Middle frontal gyrus (tissue), 1 donor: ENCODE measurements around the gene RCSD1.
"Not testable (repeated sequence)": the region's sequence is repeated elsewhere in the genome, so short reads cannot be mapped to it uniquely, and the experiment has no call there.

Experiments
- DNase-seq: peaks from one replicate; pipeline ENCODE4 v3.0.0-alpha.2; 2015; ENCODE audit warnings: low spot score; ENCODE audit errors: extremely low spot score

The RCSD1 gene

DNA sequence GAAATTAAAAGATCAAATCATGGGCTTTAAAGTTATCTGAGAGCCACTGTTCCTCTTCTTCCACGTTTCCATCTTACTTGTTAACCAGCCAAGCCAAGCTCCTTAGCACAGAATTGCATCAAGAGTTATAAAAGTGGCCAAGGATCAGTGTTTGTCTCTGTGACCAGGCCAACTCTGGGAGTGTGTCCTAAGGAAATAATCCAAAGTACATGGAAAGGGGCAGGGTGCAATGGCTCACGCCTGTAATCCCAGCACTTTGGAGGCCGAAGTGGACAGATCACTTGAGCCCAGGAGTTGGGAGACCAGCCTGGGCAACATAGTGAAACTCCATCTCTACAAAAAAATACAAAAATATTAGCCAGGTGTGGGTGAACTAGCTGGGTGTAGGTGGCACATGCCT, 81.8 kb downstream of the RCSD1 start:
- DNase-seq: no peak

DNA sequence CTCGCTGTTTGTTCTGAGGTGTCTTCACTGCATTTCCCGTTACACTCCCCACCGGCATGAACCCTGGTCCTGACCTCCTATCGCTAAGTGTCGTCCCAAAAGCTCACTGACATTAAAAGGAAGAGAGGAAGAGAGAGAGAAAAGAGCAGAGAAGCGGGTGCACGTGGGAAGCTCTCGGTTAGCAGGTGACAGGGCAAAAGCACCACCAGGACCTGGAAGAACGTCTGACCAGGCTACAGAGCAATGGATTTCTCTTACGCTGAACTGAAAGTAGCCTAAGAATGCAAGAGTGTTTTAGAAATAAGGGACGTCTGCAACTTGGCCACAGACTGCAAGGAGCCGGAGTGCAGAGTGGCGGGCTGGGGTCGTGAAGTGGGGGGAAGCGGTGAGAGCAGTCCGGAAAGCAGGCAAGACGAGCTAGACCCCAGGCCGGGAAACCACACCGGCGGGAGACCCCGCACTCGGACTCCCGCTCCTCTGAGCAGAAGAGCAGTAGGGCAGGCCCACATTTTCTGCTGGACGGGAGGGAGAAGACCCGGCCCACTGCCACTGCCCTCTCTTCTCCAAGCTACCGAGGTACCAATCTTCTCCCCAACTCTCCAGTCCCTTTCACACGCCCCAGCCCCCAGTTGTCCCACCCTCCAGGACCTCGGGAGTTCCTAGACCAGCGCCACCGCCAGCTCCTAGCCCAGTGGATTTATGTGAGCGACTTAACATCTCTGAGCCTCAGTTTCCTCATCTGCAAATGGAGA, 83.5 kb downstream of the RCSD1 start:
- no peak for DNase-seq

DNA sequence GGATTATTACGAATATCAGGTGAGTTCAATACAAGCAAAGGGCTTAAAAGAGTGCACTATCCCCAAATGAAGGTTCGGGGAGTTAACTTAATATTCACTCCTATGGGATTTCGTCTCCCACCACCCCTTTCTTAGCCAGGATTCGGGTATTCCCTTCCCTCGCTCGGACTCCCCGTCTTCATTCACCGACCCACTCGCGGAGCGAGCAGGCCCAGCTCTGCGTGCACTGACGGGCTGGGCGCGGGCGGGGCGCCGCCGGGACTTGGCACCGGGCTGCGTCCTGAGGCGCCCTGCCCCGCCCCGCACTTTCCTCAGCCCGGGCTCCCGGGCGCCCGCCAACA, 84.0 kb downstream of the RCSD1 start:
- no peak for DNase-seq

DNA sequence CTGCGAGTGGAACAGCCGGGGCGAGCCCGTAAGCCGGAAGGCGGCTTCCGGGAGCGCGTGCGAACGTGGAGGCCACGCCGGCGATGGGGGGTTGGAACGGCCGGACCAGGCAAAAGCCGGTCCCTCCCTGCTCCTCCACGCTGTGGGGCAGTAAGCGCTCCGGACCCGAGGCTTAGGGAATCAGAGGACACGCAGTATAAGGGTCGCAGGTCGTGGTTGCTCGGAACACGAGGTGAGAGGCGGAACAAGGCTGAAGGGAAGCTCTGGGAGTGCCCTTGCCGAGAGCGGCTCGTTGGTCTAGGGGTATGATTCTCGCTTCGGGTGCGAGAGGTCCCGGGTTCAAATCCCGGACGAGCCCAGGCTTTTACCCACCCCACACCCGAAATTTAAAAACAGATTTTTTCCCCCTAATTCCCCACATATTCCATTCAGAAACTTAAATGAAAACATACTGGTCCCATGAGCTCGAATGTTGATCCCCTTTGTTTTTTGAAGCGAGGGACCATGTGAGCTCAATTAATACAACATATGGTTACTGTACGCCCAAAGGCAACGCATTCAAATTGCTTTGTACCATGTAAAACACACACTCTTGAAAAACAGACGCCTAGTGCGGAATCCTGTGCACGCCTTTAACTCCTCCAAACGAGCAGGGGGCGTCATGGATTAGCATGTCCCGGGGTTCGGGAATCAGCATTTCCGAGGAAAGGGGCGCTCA, 84.6 kb downstream of the RCSD1 start:
- DNase-seq: peak; percentile 76

DNA sequence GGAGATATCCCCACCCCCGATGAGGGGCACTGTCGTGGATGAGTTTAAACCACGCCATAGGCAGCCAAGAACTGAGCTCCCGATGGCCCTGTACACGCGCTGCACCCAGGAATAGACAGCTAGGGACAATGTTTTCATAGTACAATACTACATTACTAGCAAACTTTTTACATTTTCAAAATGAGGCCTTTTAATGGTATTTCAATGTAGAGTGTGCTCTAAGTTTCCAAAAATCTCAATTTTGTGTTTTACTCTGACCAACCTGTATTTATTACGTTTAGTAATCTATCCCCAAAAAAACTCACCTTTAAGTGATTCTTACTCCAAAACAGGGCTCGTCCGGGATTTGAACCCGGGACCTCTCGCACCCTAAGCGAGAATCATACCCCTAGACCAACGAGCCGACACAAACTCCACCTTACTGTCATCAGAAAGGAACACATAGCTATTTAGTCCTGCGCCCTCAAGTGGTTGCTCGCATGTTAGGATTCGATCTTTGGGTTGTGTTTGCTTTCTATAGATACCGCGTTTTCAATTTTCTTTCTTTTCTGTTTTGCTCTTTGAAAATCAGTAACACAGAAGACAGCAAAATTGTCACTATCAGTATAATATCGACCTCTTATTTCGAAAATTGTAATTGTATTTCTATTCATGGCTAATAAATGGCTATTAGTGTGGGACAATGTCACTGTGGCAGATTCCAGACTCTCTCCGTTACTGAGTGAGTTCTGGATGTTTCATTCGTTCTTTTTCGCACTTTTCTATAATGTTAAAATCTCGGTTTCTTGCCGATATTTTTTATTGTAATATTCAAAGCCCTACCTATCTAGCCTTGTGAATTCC, 85.3 kb downstream of the RCSD1 start:
- DNase-seq: peak; percentile 78

DNA sequence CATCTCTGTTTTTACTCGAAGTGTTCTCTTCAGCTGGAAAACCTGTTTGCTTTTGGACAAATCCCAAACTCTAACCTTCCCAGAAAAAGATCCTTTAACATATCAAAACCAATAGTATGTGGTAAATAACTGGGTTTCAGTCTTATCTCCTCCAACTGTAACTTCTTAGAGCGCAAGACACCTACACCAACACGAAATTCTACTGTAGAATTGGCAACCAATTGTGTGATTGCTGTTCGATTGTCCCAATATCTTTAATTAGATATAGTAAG, 85.9 kb downstream of the RCSD1 start:
- DNase-seq: no peak

DNA sequence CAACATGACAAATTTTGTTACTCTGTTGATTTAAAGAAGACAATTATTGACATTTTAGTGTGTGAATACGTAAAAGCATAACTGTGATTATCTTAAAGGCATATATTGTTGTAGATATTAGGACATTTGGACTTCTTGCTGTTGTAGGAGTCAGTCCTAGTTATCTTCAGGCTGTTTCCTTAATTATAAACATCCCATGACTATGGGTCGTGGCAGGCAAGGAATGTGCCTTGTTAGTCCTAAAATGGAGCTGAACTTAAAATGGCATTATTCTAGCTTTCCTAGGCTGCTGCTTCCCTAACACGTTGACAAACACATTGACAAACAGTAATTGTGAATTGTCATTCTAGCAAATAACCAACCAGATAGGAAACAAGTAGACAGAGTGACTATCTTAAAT, 87.3 kb downstream of the RCSD1 start:
- DNase-seq: no peak

DNA sequence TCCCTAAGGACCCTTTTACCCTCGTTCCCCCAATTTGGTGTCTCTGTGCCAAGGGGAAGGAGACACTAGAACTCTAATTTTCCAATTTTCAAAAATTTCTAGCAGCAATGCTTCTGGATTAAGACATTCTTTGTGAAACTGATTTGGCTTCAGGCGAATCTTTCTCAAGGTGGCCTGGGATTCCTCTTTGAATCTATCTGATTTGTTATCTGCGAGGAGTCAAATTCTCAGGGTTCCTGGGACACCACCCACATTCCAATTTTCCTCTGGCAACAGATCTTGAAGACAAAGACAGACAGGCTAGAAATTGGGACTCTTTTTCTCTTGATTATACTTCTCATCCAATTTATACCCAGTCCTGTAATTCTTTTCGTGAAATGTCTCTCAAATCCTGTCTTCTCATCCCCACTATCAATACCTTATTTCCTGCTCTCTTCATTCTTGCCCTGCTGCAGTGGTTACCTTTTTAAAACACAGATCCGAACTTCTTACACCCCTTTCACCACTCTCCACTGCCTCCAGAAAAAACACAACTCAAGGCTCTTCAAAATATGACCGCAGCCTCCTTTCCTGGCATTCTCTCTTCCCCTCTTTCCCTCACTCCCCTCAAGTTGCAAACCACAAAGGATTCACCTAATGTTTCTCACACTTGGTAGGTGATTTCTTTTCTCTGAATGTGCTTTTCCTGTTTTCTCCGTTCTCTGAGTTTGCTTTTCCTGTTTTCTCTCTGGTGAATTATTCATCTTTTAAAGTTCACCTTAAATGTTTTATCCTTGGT, 89.1 kb downstream of the RCSD1 start:
- DNase-seq: no peak

DNA sequence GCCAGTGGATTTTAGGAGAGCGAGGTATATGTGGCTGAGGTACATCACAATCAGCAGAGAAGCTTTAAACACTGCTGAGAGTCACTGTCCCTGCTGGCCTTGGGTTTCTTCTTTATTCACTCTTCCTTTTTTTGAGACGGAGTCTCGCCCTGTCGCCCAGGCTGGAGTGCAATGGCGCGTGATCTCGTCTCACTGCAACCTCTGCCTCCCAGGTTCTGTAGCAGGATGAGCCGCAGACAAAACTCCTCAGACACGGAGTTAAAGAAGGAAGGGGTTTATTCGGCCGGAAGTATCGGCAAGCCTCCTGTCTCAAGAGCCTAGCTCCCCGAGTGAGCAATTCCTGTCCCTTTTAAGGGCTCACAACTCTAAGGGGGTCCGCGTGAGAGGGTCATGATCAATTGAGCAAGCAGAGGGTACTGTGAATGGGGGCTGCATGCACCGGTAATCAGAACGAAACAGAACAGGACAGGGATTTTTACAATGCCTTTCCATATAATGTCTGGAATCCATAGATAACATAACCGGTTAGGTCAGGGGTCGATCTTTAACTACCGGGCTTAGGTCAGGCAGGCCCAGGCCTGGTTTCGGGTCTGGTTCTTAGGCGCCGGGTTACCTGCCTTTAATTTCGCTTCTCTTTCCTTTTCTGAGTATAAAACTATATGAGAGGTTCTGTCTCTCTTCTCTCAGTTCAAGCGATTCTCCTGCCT, 89.8 kb downstream of the RCSD1 start:
- not testable (repeated sequence) for DNase-seq

DNA sequence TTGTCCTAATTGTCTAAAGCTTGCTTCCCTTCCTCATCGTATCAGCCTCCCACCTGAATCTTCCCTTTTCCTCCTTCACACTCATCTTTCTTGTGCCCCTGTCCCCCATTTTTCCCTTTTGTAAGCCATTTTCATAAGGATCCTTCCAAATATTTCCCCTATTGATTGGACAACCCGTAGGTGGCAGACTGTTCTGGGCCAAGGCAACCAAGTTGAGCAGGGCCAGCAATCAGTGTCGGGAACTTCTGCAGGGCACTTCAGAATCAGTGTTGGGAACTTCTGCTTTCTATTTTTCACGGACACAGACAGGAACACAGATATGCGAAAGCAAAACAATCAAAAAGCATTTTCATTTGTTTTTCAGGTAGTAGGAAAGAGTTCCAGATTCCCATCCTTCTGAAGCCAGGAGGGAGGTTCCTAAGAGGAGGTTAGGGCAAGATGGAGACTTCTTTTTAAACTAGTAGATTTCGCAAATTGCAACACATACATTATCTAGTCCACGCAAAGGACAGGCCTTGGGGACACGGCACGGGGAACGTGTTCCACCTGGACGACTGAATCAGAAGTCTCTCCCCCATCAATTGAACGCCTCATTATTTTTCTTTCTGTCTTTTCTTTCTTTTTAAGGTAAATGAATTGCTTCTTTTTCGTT, 91.1 kb downstream of the RCSD1 start:
- no peak for DNase-seq

DNA sequence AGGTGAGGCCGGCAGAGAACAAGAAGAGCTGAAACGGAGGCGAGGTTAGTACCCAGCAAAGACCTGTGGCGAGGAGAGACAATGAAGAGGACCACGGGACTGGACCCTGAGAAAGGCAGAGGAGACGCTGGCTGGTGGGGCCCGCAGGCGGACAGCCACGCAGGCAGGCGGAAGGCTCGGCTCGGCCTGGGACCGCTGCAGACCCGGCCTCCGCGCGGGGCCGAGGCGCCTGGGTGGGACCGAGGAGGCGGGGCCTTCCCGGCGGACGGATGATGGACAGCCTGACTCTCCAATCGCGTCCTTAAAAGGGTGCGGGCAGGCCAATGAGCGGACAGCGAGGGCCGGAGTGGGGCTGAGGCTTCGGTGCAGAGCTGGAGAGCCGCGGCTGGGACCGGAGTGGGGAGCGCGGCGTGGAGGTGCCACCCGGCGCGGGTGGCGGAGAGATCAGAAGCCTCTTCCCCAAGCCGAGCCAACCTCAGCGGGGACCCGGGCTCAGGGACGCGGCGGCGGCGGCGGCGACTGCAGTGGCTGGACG, 91.7 kb downstream of the RCSD1 start, which contains the start of gene MPZL1:
TSS of gene MPZL1 (plus strand) at position 366 of the 535 bp plus-strand sequence. CDS start 170 bp downstream, outside the sequence.
- peak; percentile 88 for DNase-seq

DNA sequence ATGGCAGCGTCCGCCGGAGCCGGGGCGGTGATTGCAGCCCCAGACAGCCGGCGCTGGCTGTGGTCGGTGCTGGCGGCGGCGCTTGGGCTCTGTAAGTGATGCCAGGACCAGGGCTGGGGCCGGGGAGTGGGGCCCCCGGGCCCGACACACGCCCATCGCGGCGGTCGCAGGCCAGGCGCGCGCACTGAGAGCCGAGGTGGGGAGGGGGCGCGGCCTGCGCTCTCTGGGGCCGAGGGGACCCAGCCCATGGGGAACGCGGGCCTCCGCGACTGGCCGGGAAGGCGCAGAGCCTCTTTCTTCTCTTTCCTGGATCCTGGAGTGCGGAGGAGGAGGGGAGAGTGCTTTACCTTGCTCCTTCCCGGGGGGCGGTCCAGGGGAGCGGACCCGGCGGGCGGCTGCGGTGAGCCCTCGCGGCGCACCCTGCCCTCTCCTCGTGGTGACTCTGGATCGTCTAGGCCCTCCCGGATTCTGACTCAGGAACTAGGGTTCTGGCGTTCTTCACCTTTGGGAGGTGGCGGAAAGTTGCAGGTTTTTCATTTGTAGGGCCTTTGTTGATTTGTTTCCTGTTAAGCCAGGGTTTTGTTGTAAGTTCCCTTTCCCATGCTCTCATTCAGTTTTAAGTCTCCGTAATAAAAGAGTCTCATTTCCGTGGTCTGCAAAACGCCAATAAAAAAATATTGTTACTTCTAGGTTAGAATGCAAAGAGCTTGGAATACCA, 92.3 kb downstream of the RCSD1 start:
- no peak for DNase-seq

DNA sequence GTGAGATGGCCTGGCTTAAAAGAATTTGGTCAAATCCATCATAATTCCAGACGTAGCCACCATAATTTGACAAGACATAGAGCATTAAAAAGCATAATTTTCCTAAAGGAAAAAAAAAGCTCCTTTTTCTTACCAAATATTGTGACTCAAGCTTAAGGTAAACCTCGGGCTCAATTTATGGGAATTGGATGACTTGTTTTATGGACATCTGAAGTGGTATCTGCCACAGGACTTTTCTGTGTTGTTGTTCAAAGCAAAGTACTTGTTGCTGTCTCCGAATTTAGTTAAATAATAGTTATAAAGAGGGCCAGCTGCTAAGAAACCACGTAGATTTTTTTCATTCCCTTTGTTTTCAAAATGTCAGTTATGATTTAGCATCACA, 92.8 kb downstream of the RCSD1 start:
- DNase-seq: no peak

DNA sequence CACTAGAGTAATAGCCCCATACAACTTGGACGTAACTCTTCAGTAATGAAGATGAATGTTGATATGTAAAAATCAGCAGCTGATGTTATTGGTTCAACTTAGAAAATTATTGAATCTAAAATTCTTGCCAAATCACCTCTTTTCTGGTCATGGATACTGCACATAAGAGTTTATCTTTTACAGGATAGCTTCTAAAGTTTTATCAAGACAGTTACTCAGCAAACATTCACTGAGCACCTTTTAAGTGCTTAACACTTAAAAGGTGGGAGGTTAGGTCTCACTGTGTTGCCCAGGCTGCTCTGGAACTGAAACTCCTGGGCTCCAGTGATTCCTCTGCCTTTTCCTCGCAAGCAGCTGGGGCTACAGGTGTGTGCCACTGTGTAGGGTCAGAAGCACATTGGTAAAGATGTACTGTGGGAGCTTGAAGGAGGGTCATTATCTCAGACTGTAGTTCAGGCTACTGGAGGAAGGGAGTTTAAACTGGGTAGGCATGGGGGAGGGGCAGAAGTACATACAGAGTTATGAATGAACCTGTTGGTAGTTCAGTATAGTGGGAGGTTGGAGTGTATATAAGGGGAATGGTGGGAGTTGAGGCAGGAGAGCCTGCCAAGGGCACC, 93.8 kb downstream of the RCSD1 start:
- no peak for DNase-seq

DNA sequence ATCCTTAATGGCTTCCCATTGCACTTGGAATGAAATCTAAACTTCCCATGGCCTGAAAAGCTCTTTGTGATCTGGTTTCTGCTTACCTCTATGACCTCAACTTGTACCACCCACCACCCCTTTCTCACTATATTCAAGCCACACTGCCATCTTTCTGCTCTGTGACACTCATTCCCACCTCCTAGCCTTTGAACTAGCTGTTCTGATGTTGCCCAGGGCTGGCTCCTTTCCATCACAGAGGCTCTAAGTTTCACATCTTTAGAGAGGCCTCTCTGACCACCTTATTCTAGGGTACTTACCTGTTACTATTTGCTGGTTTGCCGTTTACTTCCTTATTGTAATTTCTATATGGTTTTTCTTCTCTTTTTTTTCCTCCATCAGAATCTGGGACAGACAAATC, 96.0 kb downstream of the RCSD1 start:
- no peak for DNase-seq

DNA sequence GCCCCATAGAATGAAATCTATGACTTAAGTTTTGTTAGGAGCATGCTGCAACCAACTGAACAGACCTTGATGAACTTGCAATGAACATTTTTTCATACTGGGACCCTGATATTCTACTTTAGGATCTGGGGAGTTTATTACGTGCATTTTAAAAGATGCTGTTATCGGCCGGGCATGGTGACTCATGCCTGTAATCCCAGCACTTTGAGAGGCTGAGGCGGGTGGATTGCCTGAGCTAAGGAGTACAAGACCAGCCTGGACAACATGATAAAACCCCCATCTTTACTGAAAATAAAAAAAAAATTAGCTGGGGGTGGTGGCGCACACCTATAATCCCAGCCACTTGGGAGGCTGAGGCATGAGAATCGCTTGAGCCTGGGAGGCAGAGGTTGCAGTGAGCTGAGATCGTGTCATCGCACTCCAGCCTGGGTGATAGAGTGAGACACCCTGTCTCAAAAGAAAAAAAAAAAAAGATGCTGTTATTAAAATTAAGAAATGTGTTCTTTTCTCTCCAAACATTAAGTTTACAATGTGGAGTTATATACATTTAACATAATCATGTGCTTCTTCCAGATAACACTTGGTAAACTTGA, 98.9 kb downstream of the RCSD1 start:
- DNase-seq: no peak

DNA sequence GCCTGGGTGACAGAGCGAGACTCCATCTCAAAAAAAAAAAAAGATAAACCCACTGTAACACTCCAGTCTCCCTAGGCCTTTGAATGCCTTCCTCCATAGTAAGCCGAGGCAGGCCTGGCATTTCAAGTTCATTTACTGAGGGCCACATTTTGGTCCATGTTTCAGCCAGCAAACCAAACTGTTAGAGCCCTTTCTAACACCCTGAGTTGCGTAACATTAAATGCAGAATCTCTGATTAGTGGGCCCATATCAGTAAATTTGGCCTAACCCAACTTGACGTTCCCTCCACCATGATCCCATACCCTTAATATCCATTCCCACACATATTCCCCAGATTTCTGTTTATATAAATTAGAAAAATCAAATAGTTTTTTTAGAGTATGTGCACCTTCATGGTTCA, 104.2 kb downstream of the RCSD1 start:
- DNase-seq: no peak

DNA sequence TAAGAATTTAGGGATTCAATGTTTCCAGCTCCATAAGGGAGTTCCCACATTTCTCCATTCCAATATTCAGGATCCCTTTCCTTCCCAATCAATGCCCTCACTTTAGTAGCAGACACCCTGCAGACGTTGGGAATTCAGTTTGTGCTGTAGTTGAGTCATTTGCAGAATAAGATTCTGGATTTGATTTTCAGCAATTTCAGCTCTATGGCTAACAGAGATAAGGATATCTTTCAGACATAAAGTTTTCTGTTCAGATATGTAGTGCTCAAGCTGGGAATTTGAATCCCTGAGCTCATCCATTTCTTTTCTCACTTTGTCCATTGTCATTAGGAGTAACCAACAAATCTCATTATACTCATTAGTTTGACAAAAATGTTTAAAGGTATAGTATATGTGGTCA, 104.8 kb downstream of the RCSD1 start:
- no peak for DNase-seq

DNA sequence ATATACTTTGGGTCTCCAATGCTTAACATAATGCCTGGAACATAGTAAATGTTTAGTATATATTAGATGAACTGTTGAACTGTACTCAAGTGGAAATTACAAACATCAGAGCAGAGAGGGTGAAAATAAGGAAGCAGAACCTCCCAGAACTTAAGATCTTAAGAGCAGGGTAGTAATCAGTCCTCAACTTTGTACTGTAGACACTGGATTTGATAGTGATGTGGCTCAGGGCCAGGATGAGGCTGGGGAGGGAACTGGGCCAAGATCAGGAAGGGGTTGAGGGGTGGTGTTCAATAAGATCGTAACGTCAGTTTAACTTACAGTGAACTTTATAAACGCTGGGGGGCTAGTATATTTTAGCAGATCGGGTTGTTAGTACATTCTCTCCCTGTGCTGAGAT, 107.1 kb downstream of the RCSD1 start:
- no peak for DNase-seq
